ENCODE measurements around the gene PRSS2. TPM values are rescaled to one million over a fixed set of nuclear protein-coding genes. Genes with fewer than 3 reads are reported as not detected.

PRSS2 gene
- total and polyA plus RNA-seq, 2 donors (not counting 3 experiments of a cell fraction or from before 2014, with no cell fraction given): 0.25 TPM; not detected in 1

GRCh38 chr7:142807855-142808460 lies 37.2 kb downstream of the PRSS2 start:
- H3K27ac ChIP-seq (ENCODE audit: insufficient read depth, low read depth, low read length): peak overlapping the region; percentile 98
- H3K27me3 ChIP-seq (ENCODE audit: control insufficient read depth in 2 of 2, insufficient read depth in 2 of 2, low read length in 2 of 2): no peaks in the 10 kb centered on the region
- H3K9me1 ChIP-seq (replicated peaks; ENCODE audit: control insufficient read depth, extremely low read depth, insufficient read depth, low read length): no peaks in the 10 kb centered on the region
- H2AFZ ChIP-seq (ENCODE audit: low read depth, low read length): no peak overlapping the region
- ChIA-PET CTCF (interaction anchor here (0.7 to 9.8 kb wide), 16 partner anchors 18 to 292 kb away, joined by 3 to 425 read pairs (median 6); no protein-coding TSS in a partner anchor), POLR2A (interaction anchor here (0.6 to 1.8 kb wide), 5 partner anchors 10 to 270 kb away, joined by 3 to 7 read pairs (median 3); no protein-coding TSS in a partner anchor)
- no TSS peak for BruUV-seq (replicated peaks)
- H4K20me1 ChIP-seq (replicated peaks; ENCODE audit: control insufficient read depth, extremely low read depth, insufficient read depth, low read length): no peaks in the 10 kb centered on the region
- H3K4me2 ChIP-seq (ENCODE audit: insufficient read depth, low read length): peak overlapping the region; percentile 45
- peak overlapping the region; percentile 60 for H3K9ac ChIP-seq (replicated peaks; ENCODE audit: extremely low read depth, insufficient read depth, low read length)
- H3K36me3 ChIP-seq (ENCODE audit: control insufficient read depth in 2 of 2, extremely low read depth in 1 of 2, insufficient read depth in 2 of 2, low read length in 2 of 2): peaks cover 0 to 5% of the 10 kb centered on the region in 2 experiments
- peaks cover 62% of the 10 kb centered on the region for H3K4me1 ChIP-seq (ENCODE audit: control insufficient read depth, extremely low read depth, insufficient read depth, low read length)
- TF ChIP-seq FOS (IDR thresholded peaks at IDR 0.05; ENCODE audit: borderline replicate concordance, insufficient read depth, low read length) (peak; percentile 99), GATA2 (IDR thresholded peaks at IDR 0.05; ENCODE audit: insufficient read depth, insufficient read length, low read depth, low read length) (peak; percentile 100), EZH2 (IDR thresholded peaks at IDR 0.05; ENCODE audit: borderline replicate concordance, low read depth, low read length, severe bottlenecking) (no peak), CTCF (IDR thresholded peaks at IDR 0.05; ENCODE audit: extremely low read depth in 1 of 2, insufficient read depth in 1 of 2, low read depth in 1 of 2, low read length in 2 of 2) (no peak), MAX (IDR thresholded peaks at IDR 0.05; ENCODE audit: insufficient read depth, insufficient read length) (no peak), JUN (IDR thresholded peaks at IDR 0.05; ENCODE audit: borderline replicate concordance, insufficient read depth, insufficient read length, low read depth) (peak; percentile 77), MYC (IDR thresholded peaks at IDR 0.05; ENCODE audit: low read depth, low read length) (no peak), POLR2AphosphoS5 (IDR thresholded peaks at IDR 0.05; ENCODE audit: insufficient read depth, low read depth, low read length) (peak; percentile 88), POLR2A (IDR thresholded peaks at IDR 0.05; ENCODE audit: low read depth, low read length) (peak; percentile 60)
- H3K79me2 ChIP-seq (ENCODE audit: control insufficient read depth, insufficient read depth, low read length): no peaks in the 10 kb centered on the region
- H3K4me3 ChIP-seq (replicated peaks in 1 of 3; ENCODE audit: insufficient read depth in 1 of 3, low read depth in 1 of 3, low read length in 3 of 3): no peak overlapping the region
- peak; percentile 82 for FAIRE-seq
- dilution Hi-C loops (cut with MboI; ENCODE audit: extremely low pct_ligation_motif_present, low sequenced_read_pairs) (no loop called here), intact Hi-C loops (cut with micrococcal nuclease) (loop anchor here (1.0 to 5.0 kb wide), 7 partner anchors 12 to 584 kb away; partner anchors contain the start of gene EPHB6)
- no peaks in the 10 kb centered on the region for H3K9me3 ChIP-seq (replicated peaks; ENCODE audit: control insufficient read depth, insufficient read depth, low read length)
- peak; percentile 91 for DNase-seq (ENCODE audit: low read depth, low spot score)
